ENCODE measurements around the gene PHYH.

Gene PHYH

GRCh38 chr10:13233358-13233757 lies 66.5 kb downstream of the PHYH start:
- no peak overlapping the region for H3K27ac ChIP-seq (replicated peaks)
- no peaks in the 10 kb centered on the region for H3K27me3 ChIP-seq (ENCODE audit: insufficient read depth, poor library complexity, severe bottlenecking)
- H3K4me3 ChIP-seq (replicated peaks; ENCODE audit: insufficient read depth, low read length) = no peak overlapping the region
- TF ChIP-seq CTCF (IDR thresholded peaks at IDR 0.05; ENCODE audit: insufficient read depth, low read length) (no peak), GABPA (IDR thresholded peaks at IDR 0.05; ENCODE audit: low read depth) (no peak), POLR2AphosphoS5 (IDR thresholded peaks at IDR 0.05; ENCODE audit: low read depth) (no peak), REST (IDR thresholded peaks at IDR 0.05; ENCODE audit: insufficient replicate concordance, low read depth) (no peak), SPI1 (IDR thresholded peaks at IDR 0.05; ENCODE audit: borderline replicate concordance, low read depth) (no peak)
- DNase-seq (ENCODE audit: low read depth in 1 of 2, low spot score in 1 of 2) = no peak

GRCh38 chr10:13231808-13232207 lies 68.1 kb downstream of the PHYH start:
- no peak for TF ChIP-seq CTCF (IDR thresholded peaks at IDR 0.05; ENCODE audit: insufficient read depth, low read length)
- no peak for TF ChIP-seq SPI1 (IDR thresholded peaks at IDR 0.05; ENCODE audit: borderline replicate concordance, low read depth)
- no peak for TF ChIP-seq GABPA (IDR thresholded peaks at IDR 0.05; ENCODE audit: low read depth)
- no peak for TF ChIP-seq REST (IDR thresholded peaks at IDR 0.05; ENCODE audit: insufficient replicate concordance, low read depth)
- TF ChIP-seq POLR2AphosphoS5 (IDR thresholded peaks at IDR 0.05; ENCODE audit: low read depth) = no peak
- no peak overlapping the region for H3K27ac ChIP-seq (replicated peaks)
- H3K4me3 ChIP-seq (replicated peaks; ENCODE audit: insufficient read depth, low read length) = no peak overlapping the region
- no peaks in the 10 kb centered on the region for H3K27me3 ChIP-seq (ENCODE audit: insufficient read depth, poor library complexity, severe bottlenecking)
- DNase-seq (ENCODE audit: low read depth in 1 of 2, low spot score in 1 of 2) = no peak

GRCh38 chr10:13231190-13231589 lies 68.7 kb downstream of the PHYH start:
- Histone ChIP-seq H3K27me3 (ENCODE audit: insufficient read depth, poor library complexity, severe bottlenecking) (no peaks in the 10 kb centered on the region), H3K4me3 (replicated peaks; ENCODE audit: insufficient read depth, low read length) (no peak overlapping the region), H3K27ac (replicated peaks) (no peak overlapping the region)
- no peak for TF ChIP-seq GABPA (IDR thresholded peaks at IDR 0.05; ENCODE audit: low read depth)
- TF ChIP-seq SPI1 (IDR thresholded peaks at IDR 0.05; ENCODE audit: borderline replicate concordance, low read depth) = no peak
- no peak for TF ChIP-seq POLR2AphosphoS5 (IDR thresholded peaks at IDR 0.05; ENCODE audit: low read depth)
- TF ChIP-seq CTCF (IDR thresholded peaks at IDR 0.05; ENCODE audit: insufficient read depth, low read length) = no peak
- no peak for TF ChIP-seq REST (IDR thresholded peaks at IDR 0.05; ENCODE audit: insufficient replicate concordance, low read depth)
- no peak for DNase-seq (ENCODE audit: low read depth in 1 of 2, low spot score in 1 of 2)

Data from HL-60 (cell line).